GM11168 (cell line): ENCODE measurements around the gene C15orf62.

ENCODE experiments used
- in situ Hi-C: fragments of 300-500 bp; cut with MboI; formaldehyde crosslinking; loops from one replicate; pipeline ENCODE4 v1.12.0; 2022; ENCODE audit warnings: low sequenced_read_pairs; ENCODE audit not compliant: unreplicated experiment

The C15orf62 gene

GRCh38 chr15:40807028-40807887 is 37.5 kb downstream of the C15orf62 start, which contains the start of the genes DNAJC17 and ZFYVE19:
DNAJC17 (minus strand) TSS chr15:40807473; CDS start chr15:40807446, 27 bp downstream.
ZFYVE19 (plus strand) TSS chr15:40807089; CDS start chr15:40807590, 501 bp downstream.
- in situ Hi-C loops: no loop called here

GRCh38 chr15:40807888-40808461 is 38.2 kb downstream of the C15orf62 start:
- in situ Hi-C loops: no loop called here

GRCh38 chr15:40808861-40809450 is 39.2 kb downstream of the C15orf62 start:
- in situ Hi-C loops: no loop called here

- in situ Hi-C loops: no loop called here
Measured at GRCh38 chr15:40812721-40813425, 43.1 kb downstream of the C15orf62 start.

GRCh38 chr15:40815042-40815698 is 45.4 kb downstream of the C15orf62 start:
- in situ Hi-C loops: no loop called here

- in situ Hi-C loops: no loop called here
Measured at GRCh38 chr15:40819048-40819447, 49.3 kb downstream of the C15orf62 start.

- in situ Hi-C loops: no loop called here
Measured at GRCh38 chr15:40821195-40821594, 51.4 kb downstream of the C15orf62 start.
